Measurements from ENCODE around the gene OR2T10.
"Not testable (repeated sequence)": the region's sequence is repeated elsewhere in the genome, so short reads cannot be mapped to it uniquely, and the experiment has no call there.

The OR2T10 gene, protein sequence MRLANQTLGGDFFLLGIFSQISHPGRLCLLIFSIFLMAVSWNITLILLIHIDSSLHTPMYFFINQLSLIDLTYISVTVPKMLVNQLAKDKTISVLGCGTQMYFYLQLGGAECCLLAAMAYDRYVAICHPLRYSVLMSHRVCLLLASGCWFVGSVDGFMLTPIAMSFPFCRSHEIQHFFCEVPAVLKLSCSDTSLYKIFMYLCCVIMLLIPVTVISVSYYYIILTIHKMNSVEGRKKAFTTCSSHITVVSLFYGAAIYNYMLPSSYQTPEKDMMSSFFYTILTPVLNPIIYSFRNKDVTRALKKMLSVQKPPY
- total RNA-seq = 0 reads per million in 2 experiments

DNA sequence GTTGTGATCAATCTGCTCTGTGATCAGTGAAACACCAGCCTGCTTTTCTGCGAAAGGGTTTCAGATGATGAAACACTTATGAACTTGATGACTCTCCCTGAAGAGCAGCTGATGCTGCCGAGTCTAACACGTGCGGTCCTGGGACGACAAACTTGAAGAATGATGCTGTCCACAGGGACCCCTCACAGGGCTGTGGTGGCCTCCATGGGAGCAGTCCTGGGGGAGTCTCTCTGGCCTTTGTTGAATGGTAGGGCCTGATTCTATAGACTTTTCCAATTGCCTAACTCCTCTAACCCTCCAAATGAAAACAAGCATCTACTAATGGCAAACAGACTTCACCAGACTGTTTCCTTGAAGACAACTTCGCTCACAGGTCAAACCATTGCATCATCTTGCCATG, at the start of gene OR2T10:
OR2T10 (minus strand) TSS at position 112 of the 400 bp plus-strand sequence. CDS start 3,932 bp downstream, outside the sequence.
- DNase-seq (ENCODE audit: low read depth) = no peak

DNA sequence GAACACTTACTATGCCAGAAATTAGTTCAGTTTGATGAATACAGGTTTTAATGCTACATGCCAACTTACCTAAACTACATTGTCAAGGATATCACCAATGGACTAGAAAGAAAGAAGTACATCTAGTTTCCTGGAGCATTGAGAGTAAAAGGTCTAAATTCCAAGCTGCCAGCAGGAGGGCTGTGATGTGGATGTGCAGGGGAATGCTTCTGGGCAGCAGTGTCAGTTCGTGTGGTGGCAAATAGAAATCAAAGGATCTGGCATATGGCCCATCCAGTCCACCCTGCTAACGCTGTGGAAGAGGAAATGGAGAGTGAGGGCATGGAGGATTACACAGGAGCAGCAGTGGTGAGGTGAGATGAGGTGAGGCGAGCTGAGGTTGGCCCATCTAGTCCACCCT, 47.7 kb upstream of the OR2T10 start, which contains the start of gene OR2T35:
OR2T35 (minus strand) TSS at position 101 of the 400 bp plus-strand sequence. CDS start 6,020 bp downstream, outside the sequence.
- DNase-seq (ENCODE audit: low read depth) = not testable (repeated sequence)

DNA sequence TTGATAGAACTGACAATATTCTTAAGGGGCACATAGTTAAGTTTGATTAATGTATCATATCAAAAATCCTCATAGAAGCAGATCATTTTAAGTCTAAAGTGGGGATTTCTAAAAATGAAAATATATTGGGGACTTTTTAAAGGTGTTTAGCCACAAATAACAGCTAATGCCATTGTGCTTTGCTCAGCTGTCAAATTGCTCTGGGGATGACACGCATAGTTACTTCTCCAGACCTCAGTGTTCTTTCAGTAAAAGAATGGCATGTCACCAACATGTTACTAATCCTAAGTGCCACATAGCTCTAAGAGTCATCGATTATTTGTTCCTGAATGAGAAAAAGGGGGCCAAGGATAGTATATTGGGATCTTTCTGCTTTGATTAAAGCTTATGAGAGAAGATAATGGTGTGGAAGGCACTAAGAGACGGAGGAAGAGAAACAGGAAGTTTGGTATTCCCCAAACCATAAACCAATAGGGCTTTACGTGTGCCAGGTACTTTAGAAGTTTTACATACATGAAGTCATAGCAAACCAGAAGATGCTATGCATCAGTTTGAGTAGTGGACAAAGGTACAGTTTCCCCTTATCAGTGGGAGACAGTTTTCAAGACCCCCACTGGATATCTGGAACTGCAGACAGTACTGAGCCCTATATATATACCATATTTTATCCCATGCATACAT, 45.6 kb upstream of the OR2T10 start:
- not testable (repeated sequence) for DNase-seq (ENCODE audit: low read depth)

DNA sequence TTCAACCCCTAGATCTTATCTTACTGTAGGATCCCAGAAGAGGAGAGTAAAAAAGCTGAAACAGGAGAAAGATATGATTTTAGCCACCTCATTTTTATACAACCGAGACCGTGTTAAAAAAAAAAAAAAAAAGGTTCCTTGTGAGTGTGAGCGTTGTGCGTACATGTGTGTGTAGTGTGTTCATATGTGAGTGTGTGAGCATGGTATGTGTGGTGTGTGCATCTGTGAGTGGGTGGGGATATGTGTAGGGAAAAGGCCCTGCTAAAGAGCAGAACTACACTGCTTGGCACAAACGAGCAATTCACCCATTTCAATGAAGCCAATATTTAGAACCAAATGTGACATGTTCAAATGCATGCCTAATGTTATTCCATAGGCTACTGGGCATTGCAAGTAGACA, 44.1 kb upstream of the OR2T10 start:
- DNase-seq (ENCODE audit: low read depth) = not testable (repeated sequence)

DNA sequence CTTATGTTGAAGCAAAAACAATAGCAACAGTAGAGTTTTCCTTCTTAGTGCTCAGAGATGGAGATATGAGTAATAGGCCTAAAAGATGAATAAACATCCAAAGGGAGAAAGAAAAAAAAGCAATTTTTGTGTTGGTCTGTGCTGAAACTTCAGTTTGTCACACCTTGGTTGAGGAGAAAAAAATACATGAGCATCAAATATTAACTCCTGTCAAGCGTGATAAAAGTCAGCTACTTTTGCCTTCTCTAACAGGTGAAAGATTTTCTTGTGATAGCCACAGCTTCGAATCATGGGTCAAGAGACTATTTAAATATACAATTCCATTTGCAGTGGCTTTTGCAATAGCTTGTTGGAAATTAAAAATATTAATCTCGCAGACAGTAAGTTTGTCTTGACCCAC, 43.4 kb upstream of the OR2T10 start:
- not testable (repeated sequence) for DNase-seq (ENCODE audit: low read depth)

DNA sequence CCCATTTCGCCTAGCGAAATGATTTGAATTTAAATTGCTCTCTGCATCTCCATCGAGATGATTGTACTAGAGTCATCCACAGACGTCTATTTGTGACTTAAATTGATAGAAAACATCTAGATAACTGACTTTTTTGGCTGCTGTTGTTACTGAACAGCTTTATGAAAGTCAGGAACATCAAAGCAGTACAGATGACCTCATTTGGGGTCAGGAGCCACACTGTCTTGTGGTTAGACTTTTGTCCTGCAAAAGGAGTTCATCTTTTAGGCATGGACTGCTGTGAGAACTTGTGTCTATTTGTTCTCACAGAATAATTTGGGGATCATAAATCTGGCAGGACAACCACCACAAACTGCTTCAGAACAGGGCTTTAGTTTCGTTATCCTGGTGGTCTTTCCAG, 42.2 kb upstream of the OR2T10 start:
- not testable (repeated sequence) for DNase-seq (ENCODE audit: low read depth)

DNA sequence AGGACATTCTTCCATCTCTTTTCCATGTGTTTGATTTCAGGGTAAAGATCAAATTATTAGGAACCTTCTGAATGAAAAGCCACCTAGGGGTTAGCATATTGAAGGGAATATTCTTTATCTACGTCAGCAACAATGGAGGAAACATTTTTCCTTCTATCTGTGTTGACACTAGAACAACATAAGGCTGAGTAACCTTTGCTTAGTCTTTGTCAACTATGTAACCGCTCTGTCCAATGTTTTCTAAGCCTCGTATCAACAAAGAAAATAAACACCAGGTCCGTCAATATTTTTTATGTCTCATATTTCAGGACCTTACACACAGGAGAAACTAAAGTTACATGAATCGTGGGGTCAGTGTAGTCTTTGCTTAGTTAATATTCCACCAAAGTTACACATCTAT, 39.1 kb upstream of the OR2T10 start:
- DNase-seq (ENCODE audit: low read depth) = not testable (repeated sequence)

DNA sequence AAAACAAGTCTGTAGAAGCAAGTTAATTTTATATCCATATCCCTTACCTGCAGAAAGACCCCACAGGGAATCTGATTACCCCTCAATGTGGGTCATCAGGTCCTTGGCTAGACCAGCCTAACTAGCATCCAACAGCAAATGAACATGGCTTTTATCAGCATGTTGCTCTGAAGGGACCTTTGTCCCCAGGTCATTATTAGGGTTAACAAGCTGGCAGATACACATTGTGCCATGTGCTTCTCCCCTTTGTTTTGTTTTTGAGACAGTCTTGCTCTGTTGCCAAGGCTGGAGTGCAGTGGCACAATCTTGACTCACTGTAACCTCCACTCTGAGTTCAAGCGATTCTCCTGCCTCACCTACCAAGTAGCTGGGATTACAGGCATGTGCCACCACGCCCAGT, 37.5 kb upstream of the OR2T10 start, which contains the start of gene OR2T11:
OR2T11 (minus strand) TSS at position 101 of the 400 bp plus-strand sequence. CDS start 7,963 bp downstream, outside the sequence.
- not testable (repeated sequence) for DNase-seq (ENCODE audit: low read depth)

DNA sequence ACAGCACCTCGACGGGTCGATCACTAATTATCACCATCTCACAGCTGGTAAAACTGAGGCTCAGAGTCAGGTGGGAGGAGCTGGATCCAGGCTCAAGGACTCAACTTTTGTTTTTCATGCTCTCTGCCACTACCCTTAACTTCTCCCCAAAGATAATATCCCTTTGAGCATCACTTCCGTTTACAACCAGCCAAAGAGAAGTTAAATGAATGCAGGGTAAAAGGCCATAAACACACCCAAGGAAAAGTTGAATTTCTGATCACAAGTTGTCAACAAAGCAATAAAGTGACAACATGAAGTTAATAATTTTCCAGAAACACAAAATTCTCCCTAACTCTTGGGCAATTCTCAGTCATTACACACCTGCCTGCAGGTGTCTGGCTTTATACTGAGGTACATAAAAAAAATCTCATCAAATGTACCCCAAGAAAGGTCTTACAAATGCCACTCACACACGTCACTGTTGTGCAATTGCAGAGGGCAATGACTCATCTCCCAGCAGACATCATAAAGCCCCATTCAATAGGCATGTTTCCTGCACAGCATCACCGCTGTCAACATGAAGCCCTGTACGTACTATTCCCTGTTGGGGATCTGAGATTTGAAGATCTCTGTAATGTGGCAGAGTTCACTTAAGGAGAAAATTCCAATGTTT, 34.0 kb upstream of the OR2T10 start:
- no peak for DNase-seq (ENCODE audit: low read depth)

DNA sequence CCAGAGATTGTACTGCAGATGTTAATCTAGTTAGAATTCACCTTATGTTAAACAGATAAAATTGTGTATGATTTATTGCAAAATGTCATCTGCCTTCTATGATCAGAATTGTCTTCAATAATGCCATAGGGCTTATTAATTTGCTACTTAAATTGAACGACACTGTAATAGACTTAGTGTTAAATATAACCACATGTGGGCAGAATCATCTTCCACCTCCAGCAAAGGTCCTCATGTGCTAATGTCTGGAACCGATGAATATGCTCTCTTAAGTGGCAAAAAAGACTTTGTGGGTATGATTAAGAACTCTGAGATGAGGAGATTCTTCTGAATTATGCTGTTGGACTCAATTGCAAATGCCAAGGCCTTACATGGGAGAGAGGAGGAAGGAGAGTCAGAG, 33.1 kb upstream of the OR2T10 start:
- DNase-seq (ENCODE audit: low read depth) = no peak

DNA sequence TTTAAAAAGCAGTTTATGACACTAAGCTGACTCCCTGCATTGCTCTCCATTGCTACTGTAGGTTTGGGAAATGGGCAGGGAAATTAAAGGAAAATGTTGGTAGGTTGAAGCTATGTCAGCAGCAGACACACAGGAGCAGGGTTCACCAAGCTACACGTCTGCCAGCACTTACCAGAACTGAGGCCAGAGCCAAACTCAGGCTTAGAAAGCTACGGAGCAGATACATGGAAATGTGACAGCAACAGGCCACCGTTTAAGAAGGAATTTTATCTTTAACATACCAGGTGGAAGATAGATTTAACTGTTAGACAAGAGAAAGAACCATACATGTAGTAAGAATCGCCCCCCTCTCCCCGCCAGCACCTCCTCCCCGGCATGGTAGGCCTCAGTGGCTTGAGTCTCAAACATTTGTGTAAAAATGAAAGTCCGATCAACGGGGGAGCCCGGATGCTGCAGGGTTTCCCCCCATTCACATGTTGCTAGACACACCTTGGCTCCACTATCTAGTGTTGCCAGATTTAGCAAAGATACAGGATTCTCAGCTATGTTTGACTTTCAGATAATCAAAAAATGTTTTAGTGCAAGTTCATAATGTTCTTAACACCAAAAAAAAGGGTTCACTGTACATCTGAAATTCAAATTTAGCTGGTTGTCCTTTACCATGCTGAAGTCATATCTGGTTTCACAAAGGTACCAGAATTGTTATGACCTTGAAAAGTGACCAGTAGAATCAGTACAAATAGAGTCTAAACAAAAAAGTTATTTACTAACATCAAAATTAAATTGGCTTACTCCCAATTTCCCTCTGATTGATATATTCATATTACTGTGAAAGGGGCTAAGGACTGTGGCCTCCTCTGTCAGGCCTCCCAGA, 30.7 kb upstream of the OR2T10 start:
- DNase-seq (ENCODE audit: low read depth) = no peak

DNA sequence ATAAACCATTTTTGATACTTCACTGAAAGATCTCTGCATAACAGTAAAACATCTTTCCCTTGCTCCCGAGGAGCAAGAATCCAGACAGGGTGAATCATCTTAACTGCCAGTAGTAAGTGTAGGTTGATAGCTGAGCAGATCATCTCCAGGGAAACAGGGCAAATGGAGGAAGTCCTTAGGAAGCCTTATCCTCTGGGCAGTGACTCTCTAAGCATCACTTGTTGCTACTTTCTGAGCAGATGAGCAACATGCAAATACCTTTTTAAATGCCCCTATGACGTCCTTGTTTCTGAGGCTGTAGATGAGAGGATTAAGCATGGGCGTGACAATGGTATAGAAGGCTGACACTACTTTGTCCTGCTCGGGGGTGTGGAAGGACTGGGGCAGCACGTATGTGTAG, 28.5 kb upstream of the OR2T10 start:
- DNase-seq (ENCODE audit: low read depth) = no peak

DNA sequence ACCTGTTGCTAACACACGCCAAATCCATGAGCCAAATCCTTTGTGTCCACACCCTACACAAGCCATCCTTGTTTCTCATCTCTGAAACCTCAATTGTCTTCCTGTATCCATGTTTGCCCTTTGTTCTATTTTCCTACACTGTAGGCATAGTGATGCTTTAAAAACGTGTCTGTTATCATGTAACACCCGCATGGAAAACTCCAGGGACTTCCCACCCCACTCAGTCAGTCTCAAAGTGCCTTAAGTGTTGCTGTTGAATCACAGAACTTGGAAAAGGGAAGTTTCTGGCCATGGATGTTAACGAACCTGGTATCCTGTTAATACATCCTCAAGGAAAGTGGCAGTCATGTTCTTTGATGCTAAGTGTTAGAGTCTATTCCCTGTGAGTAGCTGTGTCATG, 27.7 kb upstream of the OR2T10 start:
- DNase-seq (ENCODE audit: low read depth) = no peak

DNA sequence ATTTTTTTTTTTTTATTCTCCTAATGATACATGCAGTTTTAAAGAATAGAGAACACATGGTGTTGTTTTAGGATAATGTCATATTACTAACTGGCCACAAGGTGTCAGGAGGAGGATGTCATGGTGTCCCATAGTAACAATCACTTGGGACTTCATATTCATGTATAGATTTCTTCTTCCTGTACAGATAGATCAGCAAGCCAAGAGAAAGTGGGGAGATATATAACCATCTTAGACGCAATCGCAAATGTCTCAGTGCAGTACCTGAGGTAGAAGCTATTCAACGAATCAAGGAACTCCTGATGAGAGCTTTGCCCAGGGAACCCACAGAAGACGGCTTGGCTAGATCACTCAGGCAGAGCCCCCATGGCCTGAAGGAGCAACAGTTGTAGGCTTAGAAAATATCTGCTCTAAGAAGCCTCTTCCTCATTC, 25.1 kb upstream of the OR2T10 start:
- no peak for DNase-seq (ENCODE audit: low read depth)

DNA sequence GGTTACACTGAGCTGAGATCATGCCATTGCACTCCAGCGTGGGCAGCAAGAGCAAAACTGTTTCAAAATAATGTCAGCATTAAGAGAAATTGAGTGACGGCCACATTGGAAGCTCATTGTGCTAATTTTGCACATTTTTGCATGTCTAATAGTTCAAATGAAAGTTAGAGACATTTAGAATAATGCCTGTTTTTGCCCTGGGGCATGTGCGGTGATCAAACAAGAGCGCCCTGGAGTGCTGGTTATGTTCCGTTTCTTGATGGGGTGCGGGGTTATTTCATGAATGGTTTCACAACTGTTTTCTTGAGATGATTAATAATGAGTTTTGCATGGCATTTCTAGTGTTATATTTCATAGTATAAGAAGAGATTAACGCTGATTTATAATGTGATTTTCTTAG, 24.3 kb upstream of the OR2T10 start:
- no peak for DNase-seq (ENCODE audit: low read depth)

DNA sequence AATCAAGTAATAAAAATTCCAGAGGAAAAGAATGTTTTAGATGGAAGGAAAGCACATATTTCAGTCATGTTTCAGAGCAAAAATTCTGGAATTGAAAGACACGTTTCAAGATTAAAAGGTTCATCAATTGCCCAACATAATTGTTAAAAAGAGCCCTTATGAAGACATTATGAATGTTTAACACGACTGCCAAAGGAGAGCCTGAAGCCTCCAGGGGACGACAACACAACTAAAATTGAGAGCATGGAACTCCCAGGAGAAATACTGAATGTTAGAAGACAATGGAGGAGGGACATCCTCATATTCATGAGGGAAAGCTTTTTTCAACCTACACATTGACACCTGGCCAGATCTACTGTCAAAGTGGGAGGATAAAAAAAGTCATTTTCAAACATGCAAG, 21.4 kb upstream of the OR2T10 start:
- peak; percentile 13 for DNase-seq (ENCODE audit: low read depth)

DNA sequence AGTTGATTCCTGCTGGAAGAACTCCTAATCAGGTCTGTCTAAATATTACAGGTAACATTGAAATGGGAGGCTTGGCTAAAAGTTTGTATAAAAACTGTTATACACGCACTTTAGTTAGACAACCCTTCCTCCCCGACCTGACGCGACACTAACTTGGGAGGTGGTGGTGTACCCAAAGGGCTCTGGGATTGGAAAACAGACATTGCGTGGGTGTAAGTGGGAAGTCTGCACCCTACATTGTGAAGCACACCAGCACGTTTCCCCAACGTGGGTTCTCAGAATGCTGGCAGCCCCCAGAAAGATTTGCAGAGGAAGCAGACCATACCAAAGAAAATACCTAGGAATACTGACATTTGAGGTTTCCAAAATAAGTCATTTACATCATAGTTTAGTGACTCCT, 20.6 kb upstream of the OR2T10 start:
- DNase-seq (ENCODE audit: low read depth) = no peak

DNA sequence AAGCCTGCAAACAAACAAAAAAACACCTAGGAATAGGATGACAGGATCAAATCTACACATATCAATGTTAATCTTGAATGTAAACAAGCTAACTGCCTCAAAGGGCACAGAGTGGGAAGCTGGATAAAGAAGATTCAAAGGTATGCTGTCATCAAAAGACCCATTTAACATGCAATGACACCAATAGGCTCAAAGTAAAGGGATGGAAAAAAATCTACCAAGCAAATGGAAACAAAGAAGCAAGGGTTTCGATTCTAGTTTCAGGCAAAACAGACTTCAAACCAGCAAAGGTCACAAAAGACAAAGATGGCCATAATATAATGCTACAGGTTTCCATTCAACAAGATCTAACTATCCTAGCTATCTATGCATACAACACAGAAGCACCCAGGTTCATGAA, 16.2 kb upstream of the OR2T10 start:
- no peak for DNase-seq (ENCODE audit: low read depth)

DNA sequence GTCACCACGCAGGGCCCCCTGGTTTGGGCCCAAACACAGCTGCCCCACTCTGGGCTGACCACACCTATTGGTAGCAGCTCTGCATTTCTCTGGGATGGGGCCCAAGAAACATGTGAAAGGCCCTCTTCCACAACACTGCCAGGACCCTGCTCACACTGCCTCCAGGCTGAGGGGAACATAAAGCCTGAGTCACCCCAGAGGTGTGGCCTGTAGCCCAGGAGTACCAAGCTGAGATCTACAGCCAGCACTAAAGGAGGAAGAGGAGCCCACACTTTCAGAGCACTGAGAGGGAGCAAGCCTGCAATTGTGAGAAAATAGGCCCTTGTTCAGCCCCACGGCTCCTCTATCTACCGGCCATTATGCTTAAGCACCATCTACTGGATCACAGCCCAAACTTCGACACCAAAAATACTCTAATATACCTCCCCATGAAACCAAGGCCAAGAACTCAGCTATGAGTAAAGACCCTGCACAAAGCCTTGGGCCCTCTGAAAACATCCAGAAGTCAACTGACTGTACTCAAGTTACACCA, 14.4 kb upstream of the OR2T10 start:
- no peak for DNase-seq (ENCODE audit: low read depth)

DNA sequence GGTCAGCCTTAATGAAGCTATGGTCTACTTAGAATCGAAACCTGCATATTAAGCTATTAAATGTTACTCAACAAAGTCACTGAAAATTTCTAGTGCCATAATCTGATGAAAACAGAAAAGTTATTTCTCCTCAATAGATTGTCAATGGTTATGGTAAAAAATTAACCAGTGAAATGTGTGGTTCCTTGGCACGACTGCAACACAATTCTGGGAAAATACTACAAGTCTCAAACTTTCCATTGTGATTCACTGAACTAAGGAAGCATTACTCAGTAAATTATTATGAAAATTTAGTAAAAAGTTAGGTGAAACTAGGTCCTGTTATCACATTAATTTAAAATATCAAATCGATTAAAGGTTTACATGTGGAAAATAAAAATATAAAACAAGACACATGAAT, 12.8 kb upstream of the OR2T10 start:
- DNase-seq (ENCODE audit: low read depth) = no peak

DNA sequence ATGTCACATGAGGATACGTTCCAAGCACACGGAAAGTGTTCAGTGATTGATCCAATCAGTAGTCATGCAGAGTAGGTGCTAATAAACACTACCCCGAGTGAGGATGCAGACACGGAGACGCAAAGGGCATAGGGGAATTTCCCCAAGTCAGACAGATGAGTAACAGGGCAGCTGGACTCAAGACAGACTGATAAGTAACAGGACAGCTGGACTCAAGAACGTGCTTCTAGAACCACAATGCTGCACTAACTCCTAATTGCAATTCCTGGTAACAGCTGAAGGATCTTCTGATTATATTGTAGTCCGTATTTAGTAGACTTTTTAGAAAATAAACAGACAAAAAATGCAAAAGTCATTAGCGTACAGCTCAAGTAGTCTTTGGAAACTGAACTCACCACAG, 1.9 kb upstream of the OR2T10 start:
- no peak for DNase-seq (ENCODE audit: low read depth)
